Natural killer cell treated with Interleukin-12 subunit alpha and Interleukin-12 subunit beta and Interleukin-15 and Interleukin-18, amount 100 ng/mL, for 72 hours (primary cell): ENCODE measurements around the gene CCL28. TPM values are rescaled to one million over a fixed set of nuclear protein-coding genes. Genes with fewer than 3 reads are reported as not detected.
A peak's percentile ranks its signal among the peaks of the same experiment; 100 is the strongest.
"Not testable (repeated sequence)": the region's sequence is repeated elsewhere in the genome, so short reads cannot be mapped to it uniquely, and the experiment has no call there.

Experiments used
- ATAC-seq, 2 donors: fragments of 150-1000 bp; cut with Tn5 transposase in 1 of 2; sonication (Bioruptor Pico), chemical (Tn5 transposase) in 1 of 2; 2 replicates each; pipeline ENCODE4 v1.10.0; 2021
- DNase-seq: peaks from one replicate; pipeline ENCODE4 v3.0.0; 2022; ENCODE audit warnings: low spot score
- H3K27ac Mint-ChIP-seq, 2 donors: 1 replicate in 1 of 2; 2 replicates in 1 of 2; pipeline ENCODE4 v1.8.0; 2022; ENCODE audit warnings: mixed read lengths in 2 of 2, mild to moderate bottlenecking in 1 of 2, moderate library complexity in 1 of 2
- H3K27me3 Mint-ChIP-seq, 2 donors: 1 replicate in 1 of 2; 2 replicates in 1 of 2; pipeline ENCODE4 v1.8.0; 2022; ENCODE audit warnings: mixed read lengths in 2 of 2
- H3K36me3 Mint-ChIP-seq: one replicate; pipeline ENCODE4 v1.8.0; 2022; ENCODE audit warnings: mixed read lengths
- H3K4me1 Mint-ChIP-seq, 2 donors: 1 replicate in 1 of 2; 2 replicates in 1 of 2; pipeline ENCODE4 v1.8.0; 2022; ENCODE audit warnings: low read depth in 2 of 2, mixed read lengths in 2 of 2, mild to moderate bottlenecking in 1 of 2
- H3K4me3 Mint-ChIP-seq: one replicate; pipeline ENCODE4 v1.8.0; 2022; ENCODE audit warnings: mixed read lengths
- H3K9me3 Mint-ChIP-seq: 2 replicates; pipeline ENCODE4 v1.8.0; 2022; ENCODE audit warnings: mixed read lengths
- total RNA-seq, 2 donors: library from RNA; stranded (reverse); gene quantifications; one replicate each; pipeline ENCODE4 v1.2.3, GENCODE V29; 2022

Gene CCL28, protein sequence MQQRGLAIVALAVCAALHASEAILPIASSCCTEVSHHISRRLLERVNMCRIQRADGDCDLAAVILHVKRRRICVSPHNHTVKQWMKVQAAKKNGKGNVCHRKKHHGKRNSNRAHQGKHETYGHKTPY
- total RNA-seq = 10 to 100 TPM in 1 of 2 donors, 1 to 10 TPM in 1; 4.8 to 18.3 TPM

GRCh38 chr5:43412156-43412555 lies at the start of gene CCL28:
Gene CCL28, minus strand, starts transcription at chr5:43412391. Its CDS starts 75 bp downstream, at chr5:43412316.
- Mint-ChIP-seq H3K27ac (no peak within 1 kb of the TSS), H3K9me3 (no peaks in the 10 kb centered on the region), H3K4me1 (no peaks in the 10 kb centered on the region), H3K36me3 (no peaks in the 10 kb centered on the region), H3K4me3 (no peak within 1 kb of the TSS), H3K27me3 (peaks cover 0 to 2% of the 10 kb centered on the region in 2 donors)
- no peak for DNase-seq
- ATAC-seq = no peak

- ATAC-seq (no peak), DNase-seq (no peak)
- peaks cover 27% of the 10 kb centered on the region for H3K36me3 Mint-ChIP-seq
- peaks cover 2% of the 10 kb centered on the region for H3K9me3 Mint-ChIP-seq
- H3K4me1 Mint-ChIP-seq = peaks cover 4 to 15% of the 10 kb centered on the region in 2 donors
- no peaks in the 10 kb centered on the region for H3K27me3 Mint-ChIP-seq
- no peak overlapping the region for H3K4me3 Mint-ChIP-seq
- no peak overlapping the region for H3K27ac Mint-ChIP-seq
Observed at GRCh38 chr5:43461066-43461465, 48.9 kb upstream of the CCL28 start.

- H3K27ac Mint-ChIP-seq = no peak overlapping the region
- peaks cover 2% of the 10 kb centered on the region for H3K9me3 Mint-ChIP-seq
- DNase-seq = no peak
- no peak for ATAC-seq
- H3K27me3 Mint-ChIP-seq = no peaks in the 10 kb centered on the region
- H3K36me3 Mint-ChIP-seq = peaks cover 23% of the 10 kb centered on the region
- no peak overlapping the region for H3K4me3 Mint-ChIP-seq
- H3K4me1 Mint-ChIP-seq = peaks cover 4 to 9% of the 10 kb centered on the region in 2 donors
Observed at GRCh38 chr5:43456556-43456955, 44.4 kb upstream of the CCL28 start.

DNA sequence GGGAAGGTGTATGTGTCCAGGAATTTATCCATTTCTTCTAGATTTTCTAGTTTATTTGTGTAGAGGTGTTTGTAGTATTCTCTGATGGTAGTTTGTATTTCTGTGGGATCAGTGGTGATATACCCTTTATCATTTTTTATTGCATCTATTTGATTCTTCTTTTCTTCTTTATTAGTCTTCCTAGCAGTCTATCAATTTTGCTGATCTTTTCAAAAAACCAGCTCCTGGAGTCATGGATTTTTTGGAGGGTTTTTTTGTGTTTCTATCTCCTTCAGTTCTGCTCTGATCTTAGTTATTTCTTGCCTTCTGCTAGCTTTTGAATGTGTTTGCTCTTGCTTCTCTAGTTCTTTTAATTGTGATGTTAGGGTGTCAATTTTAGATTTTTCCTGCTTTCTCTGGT lies 29.4 kb upstream of the CCL28 start:
- ATAC-seq, H3K4me1 Mint-ChIP-seq, H3K27me3 Mint-ChIP-seq, H3K27ac Mint-ChIP-seq, DNase-seq, H3K4me3 Mint-ChIP-seq: not testable (repeated sequence)
- peaks cover 57% of the 10 kb centered on the region for H3K36me3 Mint-ChIP-seq
- H3K9me3 Mint-ChIP-seq = peaks cover 26% of the 10 kb centered on the region

DNA sequence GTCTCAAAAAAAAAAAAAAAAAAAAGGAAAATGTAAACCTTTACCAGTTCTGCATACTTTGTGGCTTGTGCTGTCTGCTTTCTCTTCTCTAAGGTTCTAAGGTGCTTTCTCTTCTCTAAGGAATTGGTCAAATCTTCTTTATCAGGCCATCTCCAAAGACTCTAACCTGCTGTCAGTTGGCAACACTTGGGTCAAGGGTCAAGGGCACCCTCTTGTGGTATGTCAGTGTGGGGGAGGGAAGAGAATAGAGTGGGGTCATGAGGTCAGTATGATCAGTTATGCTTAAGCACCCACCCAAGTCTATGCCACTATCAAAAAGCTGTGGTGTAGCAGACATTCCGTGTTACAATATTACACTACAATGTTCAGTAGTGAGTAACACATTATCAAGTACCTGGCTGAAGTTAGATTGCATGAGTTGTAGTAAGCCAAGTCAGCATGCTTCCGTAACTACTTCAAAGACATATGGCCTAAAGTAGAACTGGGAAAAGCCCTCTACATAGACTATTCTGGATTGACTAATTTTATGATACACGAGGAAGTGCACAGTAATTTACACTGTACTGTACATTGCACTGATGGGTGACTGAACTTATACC lies 25.0 kb upstream of the CCL28 start:
- Mint-ChIP-seq H3K27me3 (no peaks in the 10 kb centered on the region), H3K4me3 (no peak overlapping the region), H3K9me3 (peaks cover 18% of the 10 kb centered on the region), H3K27ac (no peak overlapping the region), H3K36me3 (peaks cover 33% of the 10 kb centered on the region), H3K4me1 (no peaks in the 10 kb centered on the region)
- DNase-seq (no peak), ATAC-seq (no peak)

- H3K4me3 Mint-ChIP-seq = no peak overlapping the region
- ATAC-seq (no peak), DNase-seq (no peak)
- H3K36me3 Mint-ChIP-seq = peaks cover 13% of the 10 kb centered on the region
- no peak overlapping the region for H3K27ac Mint-ChIP-seq
- peaks cover 11% of the 10 kb centered on the region for H3K9me3 Mint-ChIP-seq
- no peaks in the 10 kb centered on the region for H3K27me3 Mint-ChIP-seq
- H3K4me1 Mint-ChIP-seq = no peaks in the 10 kb centered on the region
Observed at GRCh38 chr5:43433382-43433781, 21.2 kb upstream of the CCL28 start.

GRCh38 chr5:43432486-43433375 lies 20.5 kb upstream of the CCL28 start:
- DNase-seq (no peak), ATAC-seq (no peak)
- no peaks in the 10 kb centered on the region for H3K4me1 Mint-ChIP-seq
- peaks cover 8% of the 10 kb centered on the region for H3K36me3 Mint-ChIP-seq
- no peak overlapping the region for H3K27ac Mint-ChIP-seq
- no peak overlapping the region for H3K4me3 Mint-ChIP-seq
- H3K9me3 Mint-ChIP-seq = peaks cover 6% of the 10 kb centered on the region
- H3K27me3 Mint-ChIP-seq = no peaks in the 10 kb centered on the region

- H3K27me3 Mint-ChIP-seq = no peaks in the 10 kb centered on the region
- H3K9me3 Mint-ChIP-seq = no peaks in the 10 kb centered on the region
- H3K36me3 Mint-ChIP-seq = no peaks in the 10 kb centered on the region
- no peak overlapping the region for H3K4me3 Mint-ChIP-seq
- no peaks in the 10 kb centered on the region for H3K4me1 Mint-ChIP-seq
- ATAC-seq = no peak
- no peak for DNase-seq
- no peak overlapping the region for H3K27ac Mint-ChIP-seq
Observed at GRCh38 chr5:43429706-43430105, 17.5 kb upstream of the CCL28 start.

- no peak overlapping the region for H3K27ac Mint-ChIP-seq
- H3K36me3 Mint-ChIP-seq = no peaks in the 10 kb centered on the region
- DNase-seq = no peak
Observed at GRCh38 chr5:43429016-43429415, 16.8 kb upstream of the CCL28 start.

DNA sequence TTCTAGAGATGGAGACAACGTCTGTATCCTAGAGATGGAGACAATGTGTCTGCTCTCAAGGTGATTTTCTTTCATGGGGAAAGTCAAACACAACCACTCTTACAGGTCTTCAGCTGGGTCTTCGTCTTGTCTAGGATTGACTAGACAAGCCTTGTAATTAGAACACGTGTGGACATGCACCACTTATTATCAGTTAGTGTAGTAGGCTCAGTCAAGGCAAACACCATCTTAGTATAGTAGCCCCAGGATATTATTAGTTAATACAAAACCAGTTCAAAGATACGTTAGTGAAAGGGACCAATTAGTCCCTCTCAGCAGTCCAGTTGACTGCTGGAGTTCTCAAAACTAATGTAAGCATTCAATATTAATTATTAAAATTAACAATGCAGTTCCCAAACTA lies 15.1 kb upstream of the CCL28 start:
- no peaks in the 10 kb centered on the region for H3K4me1 Mint-ChIP-seq
- DNase-seq = no peak
- no peaks in the 10 kb centered on the region for H3K9me3 Mint-ChIP-seq

More at GRCh38 chr5:43429016-43429415, 16.8 kb upstream of the CCL28 start:
- no peak for ATAC-seq
- Mint-ChIP-seq H3K4me3 (no peak overlapping the region), H3K4me1 (no peaks in the 10 kb centered on the region), H3K27me3 (no peaks in the 10 kb centered on the region), H3K9me3 (no peaks in the 10 kb centered on the region)

GRCh38 chr5:43425983-43426382 lies 13.8 kb upstream of the CCL28 start:
- peaks cover 0 to 8% of the 10 kb centered on the region in 2 donors for H3K27me3 Mint-ChIP-seq
- no peak for DNase-seq
- no peaks in the 10 kb centered on the region for H3K9me3 Mint-ChIP-seq
- no peaks in the 10 kb centered on the region for H3K36me3 Mint-ChIP-seq
- no peak for ATAC-seq
- H3K4me1 Mint-ChIP-seq = no peaks in the 10 kb centered on the region
- H3K4me3 Mint-ChIP-seq = no peak overlapping the region
- H3K27ac Mint-ChIP-seq = no peak overlapping the region

More for the DNA sequence above, 15.1 kb upstream of the CCL28 start:
- no peak overlapping the region for H3K4me3 Mint-ChIP-seq
- no peaks in the 10 kb centered on the region for H3K36me3 Mint-ChIP-seq
- ATAC-seq = peak in 1 of 2 donors; percentile 6
- H3K27ac Mint-ChIP-seq = no peak overlapping the region
- peaks cover 0 to 1% of the 10 kb centered on the region in 2 donors for H3K27me3 Mint-ChIP-seq

GRCh38 chr5:43423086-43423485 lies 10.9 kb upstream of the CCL28 start:
- H3K27me3 Mint-ChIP-seq = peaks cover 0 to 15% of the 10 kb centered on the region in 2 donors
- ATAC-seq, H3K4me3 Mint-ChIP-seq, DNase-seq, H3K9me3 Mint-ChIP-seq, H3K4me1 Mint-ChIP-seq, H3K27ac Mint-ChIP-seq, H3K36me3 Mint-ChIP-seq: not testable (repeated sequence)

DNA sequence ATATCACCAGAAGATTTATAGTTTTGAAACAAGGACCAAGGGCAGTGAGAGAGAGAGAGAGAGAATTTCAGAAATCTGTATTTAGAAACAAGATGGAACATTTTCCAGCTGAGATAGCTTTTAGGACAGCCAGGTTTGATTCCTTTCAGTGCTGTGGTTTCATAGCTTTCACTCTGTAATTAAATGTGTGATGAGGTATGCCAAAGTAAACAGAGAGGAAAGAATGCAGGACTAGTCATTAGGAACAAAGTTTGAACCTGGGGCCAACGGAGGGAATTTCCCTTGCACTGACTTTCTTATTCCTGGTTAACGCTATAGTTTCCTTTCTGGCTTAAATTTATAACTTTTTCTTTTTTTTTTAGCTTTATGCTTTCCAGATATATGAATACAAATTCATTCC lies 10.0 kb upstream of the CCL28 start:
- no peaks in the 10 kb centered on the region for H3K9me3 Mint-ChIP-seq
- no peaks in the 10 kb centered on the region for H3K36me3 Mint-ChIP-seq
- H3K4me1 Mint-ChIP-seq = no peaks in the 10 kb centered on the region
- no peak overlapping the region for H3K27ac Mint-ChIP-seq
- no peak overlapping the region for H3K4me3 Mint-ChIP-seq
- ATAC-seq = no peak
- no peak for DNase-seq
- H3K27me3 Mint-ChIP-seq = peaks cover 2 to 15% of the 10 kb centered on the region in 2 donors
